ENCODE data around the gene CIDEC.
A peak's percentile ranks its signal among the peaks of the same experiment; 100 is the strongest.

CIDEC gene, protein sequence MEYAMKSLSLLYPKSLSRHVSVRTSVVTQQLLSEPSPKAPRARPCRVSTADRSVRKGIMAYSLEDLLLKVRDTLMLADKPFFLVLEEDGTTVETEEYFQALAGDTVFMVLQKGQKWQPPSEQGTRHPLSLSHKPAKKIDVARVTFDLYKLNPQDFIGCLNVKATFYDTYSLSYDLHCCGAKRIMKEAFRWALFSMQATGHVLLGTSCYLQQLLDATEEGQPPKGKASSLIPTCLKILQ

DNA sequence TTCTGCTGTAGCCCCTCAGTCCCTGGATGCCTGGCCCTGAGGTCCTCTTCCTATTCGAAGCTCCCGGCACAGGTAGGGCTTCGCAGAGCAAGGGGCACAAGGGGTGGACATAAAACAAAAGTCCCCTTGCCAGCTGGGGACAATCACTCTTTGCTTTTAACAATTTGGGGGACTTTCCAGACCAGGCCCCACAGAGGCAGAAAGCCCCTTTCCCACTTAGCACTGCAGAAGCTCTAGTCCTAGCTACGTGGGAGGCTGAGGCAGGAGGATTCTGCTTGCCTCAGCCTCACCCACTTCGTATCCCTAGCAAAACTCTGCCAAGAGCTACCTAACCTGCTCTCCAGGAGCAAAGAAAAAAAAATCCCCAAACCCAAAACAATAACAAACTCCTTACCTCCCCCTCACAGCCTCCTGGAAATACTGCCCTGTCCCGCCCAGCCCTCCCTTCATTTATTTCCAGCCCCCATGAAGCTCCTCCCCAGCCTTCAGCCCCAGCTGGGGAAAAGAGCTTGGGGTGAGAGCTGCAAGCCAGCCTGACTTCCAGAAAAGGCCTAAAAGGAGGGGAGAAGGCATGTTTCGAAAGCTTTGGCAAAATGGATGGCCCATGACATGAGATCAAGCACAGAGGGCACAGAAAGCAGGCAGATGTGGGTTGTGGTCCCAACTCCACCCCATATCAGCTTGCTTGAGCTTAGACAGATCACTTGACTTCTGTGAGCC, at the start of gene CIDEC:
CIDEC (minus strand) TSS at position 424 of the 720 bp plus-strand sequence. CDS start 1,767 bp downstream, outside the sequence.
- no peak for DNase-seq (ENCODE audit: low spot score)

DNA sequence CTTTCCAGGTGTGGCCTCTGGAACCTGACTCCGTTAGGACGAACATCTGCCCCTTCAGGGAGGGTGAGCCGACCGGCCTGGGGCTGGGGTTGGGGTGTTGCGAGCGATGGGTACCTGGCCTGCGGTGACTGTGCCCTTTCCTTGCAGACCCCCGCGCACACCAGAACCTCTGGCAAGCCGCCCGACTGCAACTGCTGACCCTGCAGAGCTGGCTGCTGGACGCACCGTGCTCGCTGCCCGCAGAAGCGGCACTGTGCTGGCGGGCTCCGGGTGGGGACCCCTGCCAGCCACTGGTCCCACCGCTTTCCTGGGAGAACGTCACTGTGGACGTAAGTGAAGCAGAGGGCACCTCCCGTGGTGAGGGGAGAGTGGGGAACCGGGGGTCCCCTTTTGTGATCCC, 48.1 kb upstream of the CIDEC start:
- no peak for DNase-seq (ENCODE audit: low spot score)

- no peak for DNase-seq (ENCODE audit: low spot score)
Measured at GRCh38 chr3:9918261-9919038, 38.4 kb upstream of the CIDEC start.

- no peak for DNase-seq (ENCODE audit: low spot score)
Measured at GRCh38 chr3:9917820-9918219, 37.8 kb upstream of the CIDEC start.

DNA sequence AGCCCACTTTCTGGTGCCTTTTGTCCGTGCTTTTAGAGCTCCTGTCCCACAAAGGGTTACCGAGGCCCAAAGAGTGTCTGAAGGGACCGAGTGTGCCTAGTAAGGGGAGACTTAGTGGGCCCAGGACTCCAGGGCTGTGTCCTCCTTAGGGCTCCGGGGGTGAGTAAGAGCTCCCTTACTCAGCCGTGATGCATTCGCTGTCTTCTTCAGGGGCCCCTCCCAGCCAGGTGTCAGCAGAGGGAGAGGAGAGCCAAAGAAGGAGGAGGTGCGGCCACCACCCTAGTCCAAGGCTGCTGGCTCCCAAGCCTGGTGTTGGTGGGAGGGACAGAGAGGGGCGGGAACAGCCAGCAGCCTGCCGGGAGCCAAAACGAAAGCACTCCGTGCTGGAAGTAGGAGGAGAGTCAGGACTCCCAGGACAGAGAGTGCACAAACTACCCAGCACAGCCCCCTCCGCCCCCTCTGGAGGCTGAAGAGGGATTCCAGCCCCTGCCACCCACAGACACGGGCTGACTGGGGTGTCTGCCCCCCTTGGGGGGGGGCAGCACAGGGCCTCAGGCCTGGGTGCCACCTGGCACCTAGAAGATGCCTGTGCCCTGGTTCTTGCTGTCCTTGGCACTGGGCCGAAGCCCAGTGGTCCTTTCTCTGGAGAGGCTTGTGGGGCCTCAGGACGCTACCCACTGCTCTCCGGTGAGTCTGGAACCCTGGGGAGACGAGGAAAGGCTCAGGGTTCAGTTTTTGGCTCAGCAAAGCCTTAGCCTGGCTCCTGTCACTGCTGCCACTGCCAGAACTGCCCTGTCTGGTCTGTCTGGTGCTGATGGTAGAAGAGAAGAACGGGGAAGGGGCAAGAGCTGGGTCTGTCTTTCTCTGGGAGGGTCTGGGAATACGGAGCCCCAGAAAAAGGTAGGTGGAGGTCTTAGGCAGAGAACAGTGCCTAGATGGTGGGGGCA, 37.0 kb upstream of the CIDEC start, which contains the start of gene IL17RC:
IL17RC (plus strand) TSS at position 365 of the 947 bp plus-strand sequence; CDS start at position 583, 218 bp downstream.
- peak; percentile 54 for DNase-seq (ENCODE audit: low spot score)

GRCh38 chr3:9916346-9916733, 36.3 kb upstream of the CIDEC start:
- no peak for DNase-seq (ENCODE audit: low spot score)

DNA sequence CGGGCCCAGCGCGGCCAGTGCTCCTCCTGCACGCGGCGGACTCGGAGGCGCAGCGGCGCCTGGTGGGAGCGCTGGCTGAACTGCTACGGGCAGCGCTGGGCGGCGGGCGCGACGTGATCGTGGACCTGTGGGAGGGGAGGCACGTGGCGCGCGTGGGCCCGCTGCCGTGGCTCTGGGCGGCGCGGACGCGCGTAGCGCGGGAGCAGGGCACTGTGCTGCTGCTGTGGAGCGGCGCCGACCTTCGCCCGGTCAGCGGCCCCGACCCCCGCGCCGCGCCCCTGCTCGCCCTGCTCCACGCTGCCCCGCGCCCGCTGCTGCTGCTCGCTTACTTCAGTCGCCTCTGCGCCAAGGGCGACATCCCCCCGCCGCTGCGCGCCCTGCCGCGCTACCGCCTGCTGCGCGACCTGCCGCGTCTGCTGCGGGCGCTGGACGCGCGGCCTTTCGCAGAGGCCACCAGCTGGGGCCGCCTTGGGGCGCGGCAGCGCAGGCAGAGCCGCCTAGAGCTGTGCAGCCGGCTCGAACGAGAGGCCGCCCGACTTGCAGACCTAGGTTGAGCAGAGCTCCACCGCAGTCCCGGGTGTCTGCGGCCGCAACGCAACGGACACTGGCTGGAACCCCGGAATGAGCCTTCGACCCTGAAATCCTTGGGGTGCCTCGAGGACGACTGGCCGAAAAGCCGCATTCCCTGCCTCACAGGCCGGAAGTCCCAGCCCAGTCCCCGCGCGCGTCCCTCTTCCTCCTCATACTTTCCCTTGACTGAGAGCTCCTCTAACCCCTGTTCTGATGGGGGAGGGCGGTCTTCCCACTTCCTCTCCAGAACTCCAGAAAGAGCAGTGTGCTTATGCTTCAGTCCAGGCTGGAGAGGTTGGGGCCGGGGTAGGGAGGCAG, 35.4 kb upstream of the CIDEC start:
- peak; percentile 40 for DNase-seq (ENCODE audit: low spot score)

- DNase-seq (ENCODE audit: low spot score) = no peak
Measured at GRCh38 chr3:9914559-9915253, 34.7 kb upstream of the CIDEC start.

DNA sequence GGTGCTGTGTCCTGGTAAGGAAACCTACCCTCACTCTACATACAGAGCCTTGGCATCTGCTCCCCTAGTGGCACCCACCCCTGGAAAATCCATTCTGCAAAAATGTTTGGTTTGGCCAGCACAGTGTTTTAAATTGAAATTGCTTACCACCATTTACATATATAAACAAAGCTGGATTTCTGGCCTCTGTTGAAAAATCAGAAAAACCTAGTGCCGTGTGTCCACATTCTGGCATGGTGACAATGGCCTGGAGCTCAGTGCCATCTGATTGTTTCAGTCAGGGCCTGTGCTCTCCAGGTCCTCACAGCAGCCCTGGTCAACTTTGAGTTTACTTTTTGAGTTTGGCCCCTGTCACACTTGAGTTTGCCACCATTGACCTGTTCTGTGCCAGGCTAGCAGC, 34.0 kb upstream of the CIDEC start:
- DNase-seq (ENCODE audit: low spot score) = no peak

GRCh38 chr3:9913601-9914000, 33.5 kb upstream of the CIDEC start:
- DNase-seq (ENCODE audit: low spot score) = no peak

GRCh38 chr3:9912294-9912935, 32.4 kb upstream of the CIDEC start:
- DNase-seq (ENCODE audit: low spot score) = no peak

DNA sequence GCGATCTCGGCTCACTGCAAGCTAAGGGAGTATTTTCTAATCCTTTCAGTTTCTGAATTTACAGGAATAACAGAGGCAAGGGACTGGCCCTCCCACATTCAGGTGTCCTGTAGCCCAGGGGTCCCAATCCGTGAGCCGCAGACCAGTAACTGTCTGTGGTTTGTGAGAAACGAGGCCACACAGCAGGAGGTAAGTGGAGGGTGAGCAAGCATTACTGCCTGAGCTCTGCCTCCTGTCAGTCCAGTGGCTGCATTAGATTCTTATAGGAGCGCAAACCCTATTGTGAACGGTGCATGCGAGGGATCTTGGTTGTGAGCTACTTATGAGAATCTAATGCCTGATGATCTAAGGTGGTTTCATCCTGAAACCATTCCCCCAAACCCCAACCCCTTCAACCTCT, 31.8 kb upstream of the CIDEC start:
- no peak for DNase-seq (ENCODE audit: low spot score)

- no peak for DNase-seq (ENCODE audit: low spot score)
Measured at GRCh38 chr3:9909221-9910013, 29.4 kb upstream of the CIDEC start.

GRCh38 chr3:9908286-9908685, 28.2 kb upstream of the CIDEC start:
- DNase-seq (ENCODE audit: low spot score) = no peak

DNA sequence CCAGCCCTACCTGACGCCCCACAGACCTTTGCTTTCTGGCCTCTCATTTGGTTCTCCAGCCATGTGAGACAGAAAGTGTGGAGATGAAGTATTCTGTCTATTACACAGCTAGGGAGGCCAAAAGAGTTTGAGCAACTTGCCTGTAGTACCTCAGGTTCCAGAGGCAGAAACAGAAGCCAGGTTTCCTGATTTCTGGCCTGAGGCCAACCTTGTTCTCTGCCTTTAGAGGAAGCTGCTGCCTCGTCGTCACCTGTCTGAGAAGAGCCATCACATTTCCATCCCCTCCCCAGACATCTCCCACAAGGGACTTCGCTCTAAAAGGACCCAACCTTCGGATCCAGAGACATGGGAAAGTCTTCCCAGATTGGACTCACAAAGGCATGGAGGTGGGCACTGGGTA, 26.4 kb upstream of the CIDEC start:
- DNase-seq (ENCODE audit: low spot score) = no peak

GRCh38 chr3:9903904-9904303, 23.9 kb upstream of the CIDEC start:
- no peak for DNase-seq (ENCODE audit: low spot score)

- peak; percentile 79 for DNase-seq (ENCODE audit: low spot score)
Measured at GRCh38 chr3:9903238-9903624, 23.2 kb upstream of the CIDEC start.

GRCh38 chr3:9902372-9903237, 22.6 kb upstream of the CIDEC start, which contains the start of gene IL17RE:
IL17RE (plus strand) TSS chr3:9902848; CDS start chr3:9902933, 85 bp downstream.
- DNase-seq (ENCODE audit: low spot score) = no peak

Measured in kidney capillary endothelial cell (primary cell).